IPS-11a (cell line): ENCODE data around the gene RELL2.

Experiments
- H3K4me3 ChIP-seq: one replicate; pipeline ENCODE4 v1.5.1; 2013; ENCODE audit warnings: low read depth, low read length, control low read depth

The RELL2 gene

GRCh38 chr5:141672841-141673813, 36.3 kb downstream of the RELL2 start:
- H3K4me3 ChIP-seq, result no peak overlapping the region

GRCh38 chr5:141674747-141675146, 38.0 kb downstream of the RELL2 start:
- H3K4me3 ChIP-seq, result no peak overlapping the region

- H3K4me3 ChIP-seq, result no peak overlapping the region
Measured at GRCh38 chr5:141675672-141676071, 38.9 kb downstream of the RELL2 start.

- H3K4me3 ChIP-seq, result no peak overlapping the region
Measured at GRCh38 chr5:141677415-141677814, 40.6 kb downstream of the RELL2 start.

- H3K4me3 ChIP-seq, result no peak overlapping the region
Measured at GRCh38 chr5:141680178-141680577, 43.4 kb downstream of the RELL2 start.

- H3K4me3 ChIP-seq, result no peak overlapping the region
Measured at GRCh38 chr5:141680751-141681201, 44.0 kb downstream of the RELL2 start.

- H3K4me3 ChIP-seq, result peak overlapping the region; percentile 35
Measured at GRCh38 chr5:141681295-141681694, 44.5 kb downstream of the RELL2 start.

- peak within 1 kb of the TSS; percentile 53 for H3K4me3 ChIP-seq
Measured at GRCh38 chr5:141681695-141682641, 45.2 kb downstream of the RELL2 start, which contains the start of gene ARAP3. ARAP3 (minus strand) TSS chr5:141682230; CDS start chr5:141680486, 1,744 bp downstream.

GRCh38 chr5:141683596-141684141, 46.9 kb downstream of the RELL2 start:
- H3K4me3 ChIP-seq, result no peak overlapping the region

- no peak overlapping the region for H3K4me3 ChIP-seq
Measured at GRCh38 chr5:141685591-141685990, 48.8 kb downstream of the RELL2 start.

GRCh38 chr5:141686648-141687416, 50.0 kb downstream of the RELL2 start:
- no peak overlapping the region for H3K4me3 ChIP-seq
